AG04449 (cell line): ENCODE data around the gene LITAF.

Experiments used
- CTCF ChIA-PET: fragments of 350-600 bp; formaldehyde crosslinking; extraction: SDS; loops from one replicate; lab custom pipeline; 2021; ENCODE audit warnings: antibody characterized with exemption; lab: Yijun Ruan, JAX
- POLR2A ChIA-PET: fragments of 400-600, 350-600 bp; formaldehyde crosslinking; extraction: SDS; loops from one replicate; lab custom pipeline; 2020; ENCODE audit warnings: antibody characterized with exemption, inconsistent platforms; lab: Yijun Ruan, JAX
- DNase-seq: peaks from one replicate; pipeline ENCODE4 v3.0.0-alpha.2; 2010; ENCODE audit warnings: low read depth, low spot score
- H3K4me3 ChIP-seq: 2 replicates; pipeline ENCODE4 v1.5.1; 2011; ENCODE audit warnings: low read depth, mild to moderate bottlenecking, control low read depth, low read length
- TF ChIP-seq, protein P1 (sequence below): IDR thresholded peaks from one replicate; pipeline ENCODE4 v1.5.1; 2011; ENCODE audit warnings: mild to moderate bottlenecking, moderate library complexity, low read length, control low read depth, inconsistent platforms; ENCODE audit not compliant: insufficient read depth; ENCODE audit errors: missing control alignments

Gene LITAF

DNA sequence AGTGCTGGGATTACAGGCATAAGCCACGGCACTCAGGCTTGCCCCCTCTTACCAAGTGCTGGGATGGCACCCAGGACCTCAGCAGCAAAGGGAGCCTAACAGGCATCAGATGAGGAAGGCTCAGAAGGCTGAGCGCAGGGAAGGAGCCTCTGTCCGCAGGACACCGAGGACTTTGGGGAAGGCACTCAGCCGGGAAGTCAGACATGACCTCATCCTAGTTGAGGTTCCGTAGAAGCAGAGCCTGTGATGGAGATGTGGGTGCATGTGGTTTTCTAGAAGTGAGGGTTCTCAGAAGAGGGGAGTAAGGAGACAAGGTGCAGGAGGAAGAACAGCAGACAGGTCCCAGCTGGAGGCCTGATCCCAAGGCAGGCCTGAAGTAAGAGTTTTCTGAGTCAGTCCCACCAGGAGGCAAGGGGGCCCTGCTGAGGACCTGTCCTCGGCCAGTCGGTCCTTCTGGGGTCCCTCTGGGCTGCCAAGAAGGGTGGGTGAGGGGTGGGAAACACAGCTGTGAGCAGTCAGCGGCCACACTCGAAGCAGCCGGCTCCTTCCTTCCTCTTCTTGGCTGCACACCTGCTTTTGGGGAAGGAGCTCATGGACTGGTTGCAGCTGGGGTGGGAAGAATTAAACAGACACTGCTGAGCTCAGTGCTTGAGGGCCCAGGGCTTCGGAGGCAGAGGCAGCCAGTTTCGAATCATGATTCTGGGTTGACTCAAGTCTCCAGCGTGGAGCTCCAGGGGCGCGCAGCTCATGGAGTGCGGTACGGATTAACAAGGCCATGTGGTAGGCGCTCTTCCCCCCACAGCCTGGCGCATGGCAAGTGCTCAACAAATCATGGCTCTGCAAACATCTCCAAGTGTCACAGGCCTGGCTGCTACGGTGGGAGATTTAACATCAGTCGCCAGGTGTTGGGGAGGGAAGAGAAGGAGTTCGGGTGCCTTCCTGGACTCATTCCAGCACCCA, 42.6 kb upstream of the LITAF start:
- TF ChIP-seq, protein P1, sequence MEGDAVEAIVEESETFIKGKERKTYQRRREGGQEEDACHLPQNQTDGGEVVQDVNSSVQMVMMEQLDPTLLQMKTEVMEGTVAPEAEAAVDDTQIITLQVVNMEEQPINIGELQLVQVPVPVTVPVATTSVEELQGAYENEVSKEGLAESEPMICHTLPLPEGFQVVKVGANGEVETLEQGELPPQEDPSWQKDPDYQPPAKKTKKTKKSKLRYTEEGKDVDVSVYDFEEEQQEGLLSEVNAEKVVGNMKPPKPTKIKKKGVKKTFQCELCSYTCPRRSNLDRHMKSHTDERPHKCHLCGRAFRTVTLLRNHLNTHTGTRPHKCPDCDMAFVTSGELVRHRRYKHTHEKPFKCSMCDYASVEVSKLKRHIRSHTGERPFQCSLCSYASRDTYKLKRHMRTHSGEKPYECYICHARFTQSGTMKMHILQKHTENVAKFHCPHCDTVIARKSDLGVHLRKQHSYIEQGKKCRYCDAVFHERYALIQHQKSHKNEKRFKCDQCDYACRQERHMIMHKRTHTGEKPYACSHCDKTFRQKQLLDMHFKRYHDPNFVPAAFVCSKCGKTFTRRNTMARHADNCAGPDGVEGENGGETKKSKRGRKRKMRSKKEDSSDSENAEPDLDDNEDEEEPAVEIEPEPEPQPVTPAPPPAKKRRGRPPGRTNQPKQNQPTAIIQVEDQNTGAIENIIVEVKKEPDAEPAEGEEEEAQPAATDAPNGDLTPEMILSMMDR = no peak
- H3K4me3 ChIP-seq = no peak overlapping the region
- DNase-seq = no peak
- ChIA-PET POLR2A (no interaction called here), CTCF (interaction anchor here (0.9 to 5.0 kb wide), 2 partner anchors 9 to 12 kb away, joined by 3 to 32 read pairs; no protein-coding TSS in a partner anchor)

DNA sequence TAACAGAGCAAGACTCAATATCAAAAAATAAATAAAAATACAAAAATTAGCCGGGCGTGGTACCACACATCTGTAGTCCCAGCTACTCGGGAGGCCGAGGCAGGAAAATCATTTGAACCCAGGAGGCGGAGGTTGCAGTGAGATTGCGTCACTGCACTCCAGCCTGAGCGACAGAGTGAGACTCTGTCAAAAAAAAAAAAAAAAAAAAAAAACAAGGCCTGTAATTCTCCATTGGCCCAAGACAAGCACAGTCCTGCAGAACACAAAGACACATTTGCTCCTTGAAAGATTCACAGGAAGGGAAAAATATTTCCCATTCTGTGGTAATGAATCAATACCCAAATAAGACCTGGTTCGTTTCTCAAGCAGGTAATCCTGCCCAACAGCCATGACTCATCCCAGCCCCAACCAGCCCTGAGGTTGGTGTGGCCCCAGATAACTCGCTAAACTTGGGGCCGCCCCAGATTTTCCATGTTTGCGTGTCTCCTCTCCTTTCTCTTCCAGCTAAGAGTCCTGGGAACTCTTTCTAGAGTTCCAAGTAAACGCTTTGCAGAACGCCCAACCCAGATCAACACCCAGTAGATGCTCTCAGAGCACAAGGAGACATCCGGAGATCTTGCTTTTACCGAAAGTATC, 41.2 kb upstream of the LITAF start:
- H3K4me3 ChIP-seq = no peak overlapping the region
- ChIA-PET CTCF (interaction anchor here (2.2 to 5.0 kb wide), 2 partner anchors 13 to 14 kb away, joined by 6 to 32 read pairs; no protein-coding TSS in a partner anchor), POLR2A (no interaction called here)
- no peak for DNase-seq
- TF ChIP-seq, protein P1 = no peak

DNA sequence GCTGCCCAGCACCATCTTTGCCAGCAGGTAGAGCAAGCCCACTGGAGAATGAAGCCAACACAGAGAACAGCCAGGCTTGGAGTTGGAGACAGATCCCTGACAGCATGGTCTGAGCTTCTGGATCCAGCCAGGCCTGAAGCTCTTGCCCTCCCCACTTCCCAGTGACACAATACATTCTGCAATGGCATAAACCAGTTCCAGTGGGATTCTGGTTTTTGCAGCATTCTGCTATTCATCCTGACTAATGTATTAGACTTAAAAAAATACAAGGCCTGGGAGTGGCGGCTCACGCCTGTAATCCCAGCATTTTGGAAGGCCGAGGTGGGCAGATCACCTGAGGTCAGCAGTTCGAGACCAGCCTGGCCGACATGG, 40.6 kb upstream of the LITAF start:
- CTCF ChIA-PET = interaction anchor here (1.0 to 2.2 kb wide), 3 partner anchors 13 to 222 kb away, joined by 3 to 6 read pairs (median 4); no protein-coding TSS in a partner anchor
- POLR2A ChIA-PET = no interaction called here
- DNase-seq = no peak
- H3K4me3 ChIP-seq = no peak overlapping the region
- TF ChIP-seq, protein P1 = no peak

DNA sequence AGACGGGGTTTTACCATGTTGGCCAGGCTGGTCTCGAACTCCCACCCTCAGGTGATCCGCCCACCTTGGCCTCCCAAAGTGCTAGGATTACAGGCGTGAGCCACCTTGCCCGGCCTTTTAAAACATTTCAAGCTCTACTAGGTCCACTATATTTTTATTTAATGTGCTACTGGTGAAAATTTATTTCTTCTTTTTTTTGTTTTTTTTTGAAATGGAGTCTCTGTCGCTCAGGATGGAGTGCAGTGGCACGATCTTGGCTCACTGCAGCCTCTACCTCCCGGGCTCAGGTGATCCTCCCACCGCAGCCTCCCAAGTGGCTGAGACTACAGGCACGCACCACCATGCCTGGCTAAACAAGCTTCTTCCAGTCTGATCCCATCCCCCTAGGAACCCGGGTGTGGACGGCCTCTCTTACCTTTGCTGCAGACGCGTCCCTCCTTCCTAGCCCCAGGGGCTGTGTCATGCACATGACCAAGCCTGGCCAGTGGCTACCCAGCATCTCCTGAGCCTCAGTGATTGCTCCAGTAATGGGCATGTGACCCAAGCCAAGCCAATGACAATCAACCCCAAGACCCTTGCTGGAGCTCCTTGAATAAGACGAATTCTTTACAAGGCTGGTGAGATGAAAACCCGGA, 40.1 kb upstream of the LITAF start:
- CTCF ChIA-PET = interaction anchor here (1.0 to 2.2 kb wide), 3 partner anchors 14 to 222 kb away, joined by 3 to 6 read pairs (median 4); no protein-coding TSS in a partner anchor
- POLR2A ChIA-PET = no interaction called here
- TF ChIP-seq, protein P1 = no peak
- no peak for DNase-seq
- no peak overlapping the region for H3K4me3 ChIP-seq

DNA sequence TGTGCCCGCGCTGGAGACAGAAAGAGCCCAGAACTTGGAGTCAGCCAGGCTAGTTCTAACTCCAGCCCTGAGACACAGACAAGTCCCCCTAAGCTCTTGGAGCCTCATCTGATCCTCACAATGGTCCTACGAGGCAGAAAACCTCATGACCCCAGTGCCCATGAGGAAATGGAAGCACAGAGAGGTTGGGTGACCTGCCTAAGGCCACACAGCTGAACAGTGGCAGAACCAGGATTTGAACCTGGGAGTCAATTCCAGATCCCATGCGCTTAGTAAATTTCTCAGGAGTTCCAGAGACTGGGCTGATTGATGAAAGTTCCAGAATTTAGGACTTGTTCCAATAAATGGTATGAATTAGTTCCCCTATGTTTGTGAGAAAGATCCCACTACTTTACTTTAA, 39.0 kb upstream of the LITAF start:
- CTCF ChIA-PET = interaction anchor here (1.2 to 2.2 kb wide), 3 partner anchors 15 to 94 kb away, joined by 3 to 6 read pairs (median 4); no protein-coding TSS in a partner anchor
- POLR2A ChIA-PET = no interaction called here
- DNase-seq = no peak
- H3K4me3 ChIP-seq = no peak overlapping the region
- TF ChIP-seq, protein P1 = no peak
